HL-60 (cell line): Measurements from ENCODE around the gene DHFR.

Experiments
- GABPA ChIP-seq: IDR thresholded peaks from 2 replicates; pipeline ENCODE4 v1.6.1; 2012; ENCODE audit warnings: low read depth
- POLR2AphosphoS5 ChIP-seq: IDR thresholded peaks from 2 replicates; pipeline ENCODE4 v1.6.1; 2012; ENCODE audit warnings: low read depth
- SPI1 ChIP-seq: IDR thresholded peaks from 2 replicates; pipeline ENCODE4 v1.6.1; 2012; ENCODE audit warnings: low read depth, mild to moderate bottlenecking, borderline replicate concordance
- TF ChIP-seq, protein P1 (sequence below): IDR thresholded peaks from 2 replicates; pipeline ENCODE4 v1.6.1; 2012; ENCODE audit warnings: low read depth; ENCODE audit not compliant: insufficient replicate concordance
- TF ChIP-seq, protein P2 (sequence below): IDR thresholded peaks from one replicate; pipeline ENCODE4 v1.5.1; 2011; ENCODE audit warnings: low read length, control low read depth, inconsistent platforms; ENCODE audit not compliant: insufficient read depth

DNA sequence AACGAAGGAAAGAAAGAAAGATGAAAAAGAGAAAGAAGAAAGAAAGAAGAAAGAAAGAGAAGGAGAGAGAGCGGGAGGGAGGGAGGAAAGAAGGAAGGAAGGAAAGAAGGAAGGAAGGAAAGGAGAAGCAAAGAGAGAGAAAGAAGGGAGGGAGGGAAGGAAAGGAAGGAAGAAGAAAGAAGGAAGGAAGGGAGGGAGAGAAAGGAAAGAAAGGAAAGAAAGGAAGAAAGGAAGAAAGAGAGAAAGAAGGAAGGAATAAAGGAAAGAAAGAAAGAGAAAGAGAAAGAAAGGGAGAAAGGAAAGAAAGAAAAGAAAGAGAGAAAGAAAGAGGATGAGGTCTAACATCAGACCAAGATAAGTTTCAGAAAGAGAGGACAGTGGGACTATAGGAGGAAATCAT, 75.7 kb downstream of the DHFR start:
- TF ChIP-seq, protein P1, sequence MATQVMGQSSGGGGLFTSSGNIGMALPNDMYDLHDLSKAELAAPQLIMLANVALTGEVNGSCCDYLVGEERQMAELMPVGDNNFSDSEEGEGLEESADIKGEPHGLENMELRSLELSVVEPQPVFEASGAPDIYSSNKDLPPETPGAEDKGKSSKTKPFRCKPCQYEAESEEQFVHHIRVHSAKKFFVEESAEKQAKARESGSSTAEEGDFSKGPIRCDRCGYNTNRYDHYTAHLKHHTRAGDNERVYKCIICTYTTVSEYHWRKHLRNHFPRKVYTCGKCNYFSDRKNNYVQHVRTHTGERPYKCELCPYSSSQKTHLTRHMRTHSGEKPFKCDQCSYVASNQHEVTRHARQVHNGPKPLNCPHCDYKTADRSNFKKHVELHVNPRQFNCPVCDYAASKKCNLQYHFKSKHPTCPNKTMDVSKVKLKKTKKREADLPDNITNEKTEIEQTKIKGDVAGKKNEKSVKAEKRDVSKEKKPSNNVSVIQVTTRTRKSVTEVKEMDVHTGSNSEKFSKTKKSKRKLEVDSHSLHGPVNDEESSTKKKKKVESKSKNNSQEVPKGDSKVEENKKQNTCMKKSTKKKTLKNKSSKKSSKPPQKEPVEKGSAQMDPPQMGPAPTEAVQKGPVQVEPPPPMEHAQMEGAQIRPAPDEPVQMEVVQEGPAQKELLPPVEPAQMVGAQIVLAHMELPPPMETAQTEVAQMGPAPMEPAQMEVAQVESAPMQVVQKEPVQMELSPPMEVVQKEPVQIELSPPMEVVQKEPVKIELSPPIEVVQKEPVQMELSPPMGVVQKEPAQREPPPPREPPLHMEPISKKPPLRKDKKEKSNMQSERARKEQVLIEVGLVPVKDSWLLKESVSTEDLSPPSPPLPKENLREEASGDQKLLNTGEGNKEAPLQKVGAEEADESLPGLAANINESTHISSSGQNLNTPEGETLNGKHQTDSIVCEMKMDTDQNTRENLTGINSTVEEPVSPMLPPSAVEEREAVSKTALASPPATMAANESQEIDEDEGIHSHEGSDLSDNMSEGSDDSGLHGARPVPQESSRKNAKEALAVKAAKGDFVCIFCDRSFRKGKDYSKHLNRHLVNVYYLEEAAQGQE: no peak
- TF ChIP-seq, protein P2, sequence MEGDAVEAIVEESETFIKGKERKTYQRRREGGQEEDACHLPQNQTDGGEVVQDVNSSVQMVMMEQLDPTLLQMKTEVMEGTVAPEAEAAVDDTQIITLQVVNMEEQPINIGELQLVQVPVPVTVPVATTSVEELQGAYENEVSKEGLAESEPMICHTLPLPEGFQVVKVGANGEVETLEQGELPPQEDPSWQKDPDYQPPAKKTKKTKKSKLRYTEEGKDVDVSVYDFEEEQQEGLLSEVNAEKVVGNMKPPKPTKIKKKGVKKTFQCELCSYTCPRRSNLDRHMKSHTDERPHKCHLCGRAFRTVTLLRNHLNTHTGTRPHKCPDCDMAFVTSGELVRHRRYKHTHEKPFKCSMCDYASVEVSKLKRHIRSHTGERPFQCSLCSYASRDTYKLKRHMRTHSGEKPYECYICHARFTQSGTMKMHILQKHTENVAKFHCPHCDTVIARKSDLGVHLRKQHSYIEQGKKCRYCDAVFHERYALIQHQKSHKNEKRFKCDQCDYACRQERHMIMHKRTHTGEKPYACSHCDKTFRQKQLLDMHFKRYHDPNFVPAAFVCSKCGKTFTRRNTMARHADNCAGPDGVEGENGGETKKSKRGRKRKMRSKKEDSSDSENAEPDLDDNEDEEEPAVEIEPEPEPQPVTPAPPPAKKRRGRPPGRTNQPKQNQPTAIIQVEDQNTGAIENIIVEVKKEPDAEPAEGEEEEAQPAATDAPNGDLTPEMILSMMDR: no peak
- TF ChIP-seq GABPA (no peak), POLR2AphosphoS5 (no peak), SPI1 (no peak)
